ENCODE results near the gene GADL1.

GADL1 gene

DNA sequence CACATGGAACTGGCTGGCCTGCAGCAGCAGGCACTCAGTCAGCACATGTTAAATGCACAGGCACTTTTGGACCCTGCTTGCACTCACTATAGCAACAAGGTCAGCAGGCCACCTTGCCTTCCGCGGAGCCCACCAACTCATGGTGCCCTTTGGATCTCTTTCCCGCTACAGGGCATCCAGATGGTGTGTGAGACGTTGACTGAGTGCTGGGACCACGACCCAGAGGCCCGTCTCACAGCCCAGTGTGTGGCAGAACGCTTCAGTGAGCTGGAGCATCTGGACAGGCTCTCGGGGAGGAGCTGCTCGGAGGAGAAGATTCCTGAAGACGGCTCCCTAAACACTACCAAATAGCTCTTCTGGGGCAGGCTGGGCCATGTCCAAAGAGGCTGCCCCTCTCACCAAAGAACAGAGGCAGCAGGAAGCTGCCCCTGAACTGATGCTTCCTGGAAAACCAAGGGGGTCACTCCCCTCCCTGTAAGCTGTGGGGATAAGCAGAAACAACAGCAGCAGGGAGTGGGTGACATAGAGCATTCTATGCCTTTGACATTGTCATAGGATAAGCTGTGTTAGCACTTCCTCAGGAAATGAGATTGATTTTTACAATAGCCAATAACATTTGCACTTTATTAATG lies 203.1 kb downstream of the GADL1 start:
- no peak for DNase-seq

DNA sequence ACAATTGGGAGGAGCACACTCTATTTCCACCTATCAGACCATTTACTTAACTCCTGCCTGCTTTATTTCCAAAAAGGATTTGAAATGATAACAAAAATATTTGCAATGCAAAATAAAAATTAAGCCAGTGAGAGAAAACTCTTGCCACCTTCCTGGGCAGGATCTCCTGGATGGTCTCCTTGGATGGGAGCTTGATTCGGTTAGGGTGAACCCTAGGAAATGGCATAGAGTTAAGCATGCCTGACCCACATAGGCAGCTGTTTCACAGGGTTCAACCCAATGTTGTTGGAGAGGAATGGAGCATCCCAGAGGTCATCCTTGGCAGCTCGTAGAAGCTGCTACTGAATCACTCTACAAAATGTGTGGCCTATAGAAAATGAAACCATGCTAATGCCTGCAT lies 204.3 kb downstream of the GADL1 start:
- DNase-seq: no peak

DNA sequence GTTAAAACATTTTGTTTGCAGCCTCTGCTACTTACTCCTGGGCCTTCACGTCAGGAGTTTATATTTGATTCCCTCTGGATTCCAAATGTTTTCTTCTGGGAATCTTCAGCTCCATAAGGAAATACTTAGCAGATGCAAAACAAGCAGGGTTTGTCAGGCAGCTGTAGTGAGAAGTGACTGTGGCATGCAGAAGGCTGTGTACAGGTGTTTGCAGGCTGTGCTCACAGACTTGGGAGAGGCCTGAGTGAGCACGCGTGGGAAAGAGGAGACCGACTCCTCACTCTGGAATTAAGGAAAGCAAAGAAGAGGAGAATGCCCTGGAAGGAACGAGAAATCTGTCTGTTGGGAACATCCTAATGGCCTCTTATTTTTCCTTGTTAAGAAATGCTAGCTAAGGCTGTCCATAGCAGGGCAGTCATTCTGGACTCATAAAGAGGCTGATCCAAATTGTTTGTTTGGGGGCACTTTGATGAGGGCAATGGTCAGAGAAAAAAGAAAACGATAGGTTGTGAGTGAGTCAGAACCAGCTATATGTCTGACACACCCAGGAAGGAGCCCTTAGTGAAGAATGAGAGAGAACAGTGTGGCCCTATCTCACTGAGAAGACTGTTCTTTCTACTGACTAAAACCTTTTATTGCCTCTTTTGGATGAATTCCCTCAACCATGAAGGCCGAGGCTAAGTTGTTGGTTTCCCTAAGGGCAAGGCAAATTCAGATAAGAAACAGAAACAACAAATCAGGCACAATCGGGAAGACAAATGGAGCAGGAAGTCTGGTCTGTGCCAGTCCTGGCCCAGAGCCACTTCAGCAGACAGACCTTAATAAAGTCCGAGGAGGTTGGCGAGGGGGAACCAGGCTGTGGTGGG lies 205.5 kb downstream of the GADL1 start:
- no peak for DNase-seq

DNA sequence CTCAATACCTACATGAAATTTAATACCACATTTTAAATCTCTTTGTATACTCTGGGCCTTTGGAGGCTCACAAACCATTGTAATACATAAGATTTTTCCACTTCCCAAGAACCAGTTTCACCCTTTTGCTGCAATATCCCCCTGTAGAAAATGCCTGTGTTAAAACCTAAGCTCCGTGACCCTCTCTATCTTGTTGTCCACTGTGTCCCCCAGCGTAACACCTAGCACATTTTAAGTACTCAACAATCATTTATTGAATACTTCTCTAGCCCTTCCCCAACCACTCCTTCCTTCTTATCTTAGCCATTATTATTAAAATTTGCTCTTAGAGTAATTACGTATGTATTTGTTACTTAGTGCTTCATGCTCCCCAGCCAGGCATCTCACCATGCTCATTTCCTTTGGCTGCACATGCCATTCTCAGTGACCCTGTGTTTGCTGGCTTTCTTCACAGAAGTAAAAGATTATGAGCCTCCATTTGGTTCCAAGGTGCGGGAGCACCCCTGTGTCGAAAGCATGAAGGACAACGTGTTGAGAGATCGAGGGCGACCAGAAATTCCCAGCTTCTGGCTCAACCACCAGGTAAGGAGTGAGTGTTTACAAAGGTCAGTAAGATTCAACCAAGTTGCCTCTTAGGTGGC lies 206.4 kb downstream of the GADL1 start:
- DNase-seq: no peak

DNA sequence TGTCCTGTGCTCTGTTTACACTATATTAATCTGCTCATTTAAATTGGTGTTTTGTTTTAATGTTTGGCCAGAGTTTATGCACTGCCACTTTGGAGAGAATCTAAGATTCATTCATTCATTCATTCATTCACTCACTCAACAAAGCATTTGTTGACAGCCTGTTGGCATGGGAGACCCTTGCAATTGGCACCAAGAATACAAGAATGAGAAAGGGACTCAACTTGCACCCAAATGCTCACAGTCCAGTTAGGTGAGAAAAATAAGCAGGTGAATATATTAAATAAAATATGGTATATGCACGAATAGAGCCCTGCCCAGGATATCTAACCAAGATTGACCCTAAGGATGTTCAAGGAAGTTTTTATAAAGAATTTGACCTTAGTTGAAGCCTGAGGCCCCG lies 207.7 kb downstream of the GADL1 start:
- DNase-seq: no peak

DNA sequence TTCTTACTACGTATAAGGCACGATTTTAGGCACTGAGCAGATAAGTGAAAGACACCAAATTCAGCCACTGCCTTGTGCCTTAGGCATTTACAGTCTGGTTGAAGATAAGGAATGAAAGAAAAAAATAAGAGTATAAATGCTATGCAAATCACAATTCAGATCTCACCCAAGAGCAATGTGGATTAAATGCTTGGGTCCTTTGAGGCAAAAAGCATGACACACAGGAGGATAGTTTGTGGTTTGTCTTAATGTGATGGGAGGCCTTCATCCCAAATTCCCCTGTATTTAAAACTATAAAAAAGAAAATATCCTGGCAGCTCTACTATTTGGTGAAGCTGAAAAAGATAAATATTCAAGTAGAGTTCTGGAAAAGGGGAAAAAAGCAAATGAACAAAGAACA lies 208.3 kb downstream of the GADL1 start:
- no peak for DNase-seq

DNA sequence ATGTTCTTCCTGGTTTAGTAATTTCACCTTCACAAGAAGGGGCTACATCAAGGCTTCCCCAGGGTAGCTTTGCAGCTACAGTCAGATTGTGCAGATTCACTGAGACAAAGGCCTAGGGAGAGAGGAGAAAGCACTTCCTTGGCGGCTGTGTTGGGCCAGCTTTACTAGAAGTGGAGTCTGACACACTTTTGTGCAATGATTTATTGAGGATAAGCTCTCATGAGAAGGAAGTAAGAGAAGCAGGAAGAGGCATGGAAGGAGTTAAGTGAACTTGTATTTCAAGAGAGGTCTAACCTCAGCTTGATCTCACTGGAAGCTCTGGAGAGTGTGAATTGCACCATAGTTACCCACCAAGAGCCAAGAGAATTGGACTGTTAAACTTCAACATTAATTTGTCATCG lies 209.2 kb downstream of the GADL1 start:
- no peak for DNase-seq

DNA sequence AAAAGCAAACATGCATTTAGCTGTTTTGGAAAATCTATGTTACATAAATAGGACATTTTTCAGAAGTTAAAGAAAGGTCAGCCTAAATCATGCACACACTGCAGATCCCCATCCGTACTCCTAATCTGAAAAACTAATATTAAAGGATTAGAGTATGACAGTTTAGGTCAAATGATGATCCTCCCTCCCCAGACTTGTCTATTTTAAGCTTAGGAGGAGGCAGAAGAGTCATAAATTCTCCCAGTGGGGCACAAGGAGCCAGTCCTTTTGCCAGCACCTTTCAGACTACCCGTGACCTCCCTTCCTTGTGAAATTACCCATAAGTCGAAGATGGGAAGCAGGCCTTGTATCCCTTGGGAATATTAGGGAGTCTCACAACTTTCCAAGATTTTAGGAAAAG lies 210.1 kb downstream of the GADL1 start:
- no peak for DNase-seq

DNA sequence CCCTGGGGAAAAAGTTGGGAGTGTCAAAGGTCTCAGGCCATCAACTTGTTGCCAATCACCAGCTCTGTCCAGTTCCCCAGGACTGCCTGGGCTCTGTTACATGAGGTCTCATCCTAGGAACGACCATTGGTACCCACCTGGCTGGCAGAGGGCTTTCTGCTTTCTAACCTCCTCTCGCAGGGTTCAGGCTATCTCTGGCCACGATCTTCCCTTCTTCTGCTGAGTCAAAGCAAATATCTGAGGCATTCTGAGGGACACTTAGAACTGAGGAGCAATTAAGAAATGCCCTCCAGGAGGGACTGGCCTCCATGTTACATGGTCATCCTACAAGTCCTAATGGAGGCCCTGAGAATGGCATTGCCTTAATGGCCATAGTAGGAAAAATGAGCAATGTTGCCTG lies 210.7 kb downstream of the GADL1 start:
- no peak for DNase-seq

DNA sequence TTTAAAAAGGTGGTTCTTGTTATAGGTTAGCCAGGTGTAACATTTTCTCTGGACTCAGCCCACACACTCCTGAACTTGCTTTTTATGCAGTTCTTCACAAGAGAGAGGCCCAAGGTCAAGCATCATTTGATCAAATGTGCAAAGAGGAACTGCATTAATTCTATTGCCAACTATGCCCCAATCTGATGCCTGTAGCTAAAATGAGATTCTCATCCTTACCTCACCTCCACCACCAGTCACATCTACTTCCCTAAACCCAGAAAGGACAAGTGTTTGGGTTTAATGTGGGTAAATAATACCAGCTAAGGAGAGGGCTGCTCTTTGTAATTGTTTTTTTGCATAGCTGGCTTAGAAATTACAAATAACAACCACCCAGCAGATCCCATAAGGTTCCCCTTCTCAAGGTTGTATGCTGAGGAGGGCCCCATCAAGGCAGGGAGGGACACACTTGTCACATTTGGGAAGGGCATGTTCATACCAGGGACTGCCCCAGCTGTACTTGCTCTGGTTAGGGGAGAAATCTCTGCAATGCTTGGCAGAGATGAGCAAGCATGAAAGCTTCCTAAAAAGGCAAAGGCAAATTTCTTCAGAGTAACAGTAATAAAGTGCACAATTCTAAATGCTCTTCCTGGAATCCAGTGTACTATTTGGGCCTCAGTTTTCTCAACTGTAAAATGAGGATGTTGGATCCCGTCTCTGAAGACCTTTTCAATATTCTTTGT lies 211.9 kb downstream of the GADL1 start:
- DNase-seq: no peak

DNA sequence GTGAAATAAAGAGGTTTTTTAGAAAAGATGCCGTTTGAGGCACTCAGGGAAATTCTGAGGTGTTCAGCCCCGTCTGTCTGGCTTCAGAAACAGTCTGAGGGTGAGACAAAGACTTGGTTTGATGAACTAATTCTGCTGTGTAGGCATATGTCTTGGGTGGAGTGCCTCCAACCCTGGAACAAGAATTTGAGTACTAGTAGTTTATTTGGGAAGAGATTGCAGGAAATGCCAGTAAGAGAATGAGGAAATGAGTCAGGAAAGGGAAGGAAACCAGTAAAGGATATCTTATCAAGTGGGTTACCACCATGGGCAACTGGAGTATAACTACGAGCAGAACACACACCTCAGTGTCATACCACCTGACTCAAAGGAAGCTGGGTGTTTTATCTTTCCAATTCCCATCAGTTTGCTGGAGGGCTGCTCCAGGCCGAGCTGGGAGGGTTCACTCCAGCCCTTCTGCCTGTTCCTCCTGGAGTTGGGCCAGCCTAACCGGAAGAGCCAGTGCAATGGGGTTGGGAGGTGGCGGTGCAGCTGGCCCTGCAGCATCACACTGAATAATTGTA lies 212.7 kb downstream of the GADL1 start:
- DNase-seq: peak; percentile 64

DNA sequence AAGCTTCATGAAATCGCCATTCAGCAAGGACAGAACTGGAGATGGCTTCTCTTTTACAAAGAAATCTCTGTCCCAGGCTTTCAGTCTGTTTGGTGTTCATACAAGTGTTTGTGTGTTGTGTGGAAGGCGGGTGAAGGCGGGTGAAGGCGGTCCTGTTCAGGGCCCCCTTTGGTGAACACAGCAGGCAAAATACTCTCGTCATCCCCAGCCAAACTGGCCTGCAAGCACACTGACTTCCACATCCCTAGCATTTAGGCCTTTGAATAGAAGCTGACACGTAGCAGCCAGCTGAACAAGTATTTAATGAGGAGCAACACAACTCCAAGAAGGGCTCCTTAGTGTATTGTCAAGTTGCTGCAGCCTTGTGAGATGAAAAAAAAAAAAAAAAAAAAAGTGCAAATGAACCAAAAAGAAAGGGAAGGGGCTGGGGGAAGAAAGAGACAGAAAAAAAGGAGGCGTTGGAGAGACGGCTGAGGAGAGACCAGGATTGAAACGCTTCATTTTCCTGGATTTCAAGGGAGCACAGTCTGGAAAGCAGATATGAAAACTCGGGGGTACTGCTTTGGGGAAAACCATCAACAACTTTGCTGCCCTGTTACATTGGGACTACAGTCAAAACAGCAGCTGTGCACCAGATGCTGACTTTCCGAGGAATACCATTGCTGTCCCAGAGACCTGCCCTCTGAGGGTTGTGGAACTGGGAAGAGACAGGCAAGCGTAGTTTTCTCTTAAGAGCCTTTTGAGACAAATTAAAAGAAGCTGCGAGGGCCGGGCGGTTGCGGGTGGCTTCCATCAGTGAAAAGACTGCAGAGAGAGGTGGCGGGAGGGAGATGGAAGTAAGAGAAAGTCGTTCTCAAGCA lies 213.4 kb downstream of the GADL1 start:
- DNase-seq: peak; percentile 81

DNA sequence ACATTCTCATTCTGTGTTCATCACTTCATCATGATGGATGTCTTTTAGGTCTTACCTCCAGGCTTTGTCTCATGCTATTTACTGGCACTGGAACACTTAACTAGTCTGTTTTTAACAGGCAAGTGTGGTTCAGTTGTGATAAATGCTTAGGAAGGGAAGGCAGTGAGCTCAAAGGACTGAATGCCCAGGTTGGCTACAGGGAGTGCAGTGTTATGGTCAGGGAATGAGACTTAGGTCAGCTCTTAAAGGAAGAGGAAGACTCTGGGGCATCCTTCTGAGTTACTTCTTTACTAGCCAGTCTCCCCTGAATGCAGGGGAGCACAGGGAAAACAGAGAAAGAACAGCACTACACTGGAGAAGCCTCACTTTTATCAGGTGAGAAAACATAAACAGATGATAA lies 215.4 kb downstream of the GADL1 start:
- DNase-seq: no peak

DNA sequence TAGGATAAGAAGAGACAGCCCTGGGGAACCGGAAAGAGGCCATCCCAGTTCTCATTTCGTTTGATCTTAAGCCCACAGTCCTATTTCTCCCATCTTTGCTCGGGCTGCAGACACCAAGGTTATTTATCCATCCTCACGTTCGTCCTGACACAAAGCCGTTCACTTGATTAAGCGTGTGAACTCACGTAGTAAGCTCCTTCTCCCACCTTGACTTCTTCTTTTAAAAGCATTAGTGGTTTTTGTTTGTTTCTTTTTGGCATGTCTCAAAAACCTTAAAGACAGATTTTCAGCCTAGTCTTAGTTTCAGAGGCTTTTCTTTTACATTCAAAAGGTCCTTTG lies 217.1 kb downstream of the GADL1 start:
- DNase-seq: no peak

DNA sequence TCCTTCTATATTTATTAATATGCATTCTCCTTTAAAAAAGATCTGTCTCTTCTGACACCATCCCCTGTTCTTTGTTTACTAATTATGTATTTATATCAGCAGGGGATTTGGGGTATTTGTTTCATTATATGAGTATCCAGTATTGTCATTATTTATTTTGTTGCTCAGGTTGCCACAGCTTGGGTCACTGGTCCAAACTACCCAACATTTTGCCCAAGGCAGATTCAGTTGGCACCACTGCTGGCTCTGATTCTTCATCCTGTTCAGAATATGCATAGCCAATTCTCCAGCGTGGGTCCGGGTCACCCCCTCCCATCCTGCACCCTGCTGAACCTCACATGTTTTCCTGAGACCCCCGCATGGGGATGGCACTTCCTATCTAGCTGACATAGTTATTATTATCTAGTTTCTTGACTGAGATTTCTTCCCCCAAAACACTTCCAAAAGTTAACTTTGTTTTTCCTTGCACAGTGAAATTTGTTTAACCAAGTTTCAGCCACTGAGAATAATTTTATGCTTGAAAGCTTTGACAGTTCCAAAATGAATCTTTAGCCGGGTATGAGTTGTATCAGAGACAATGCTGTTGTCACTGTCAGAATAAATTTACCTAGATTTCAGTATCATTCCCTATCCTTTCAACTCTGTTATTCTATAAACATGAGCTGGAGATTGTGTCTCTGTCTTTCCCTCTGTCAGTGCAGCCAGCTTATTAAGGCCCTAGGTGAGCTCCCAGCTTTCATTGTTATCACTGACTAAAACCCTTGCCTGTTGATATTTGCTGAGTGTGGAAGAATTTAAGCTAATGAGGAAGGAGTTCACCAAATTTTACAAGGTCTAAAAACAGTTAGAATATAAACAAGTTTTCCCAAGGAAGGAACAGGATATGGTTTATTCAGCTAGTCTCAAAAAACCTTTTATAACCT lies 217.8 kb downstream of the GADL1 start:
- DNase-seq: no peak
